Measurements from ENCODE around the gene MAOA. TPM values are rescaled to one million over a fixed set of nuclear protein-coding genes. Genes with fewer than 3 reads are reported as not detected.

MAOA gene
- 17.2 and 53.7 TPM in 2 replicates for total RNA-seq

DNA sequence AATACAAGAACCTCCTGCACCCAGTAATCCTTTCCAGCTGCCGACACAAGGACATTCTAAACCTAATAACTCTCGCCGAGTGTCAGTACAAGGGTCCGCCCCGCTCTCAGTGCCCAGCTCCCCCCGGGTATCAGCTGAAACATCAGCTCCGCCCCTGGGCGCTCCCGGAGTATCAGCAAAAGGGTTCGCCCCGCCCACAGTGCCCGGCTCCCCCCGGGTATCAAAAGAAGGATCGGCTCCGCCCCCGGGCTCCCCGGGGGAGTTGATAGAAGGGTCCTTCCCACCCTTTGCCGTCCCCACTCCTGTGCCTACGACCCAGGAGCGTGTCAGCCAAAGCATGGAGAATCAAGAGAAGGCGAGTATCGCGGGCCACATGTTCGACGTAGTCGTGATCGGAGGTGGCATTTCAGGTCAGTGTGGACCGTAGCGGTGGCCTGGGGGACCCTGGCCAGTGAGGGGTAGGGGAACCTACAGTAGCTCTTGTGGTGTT is at the start of gene MAOA:
MAOA (plus strand) TSS at position 295 of the 490 bp plus-strand sequence; CDS start at position 338, 43 bp downstream.

Other genes with a start within 250 kb of the MAOA start
- not detected in 2 replicates for gene MAOB, start 226.2 kb downstream of the MAOA start, total RNA-seq